CD14-positive monocyte (primary cell): Measurements from ENCODE around the gene TYMP. TPM values are rescaled to one million over a fixed set of nuclear protein-coding genes. Genes with fewer than 3 reads are reported as not detected.

ENCODE experiments used
- DNase-seq, 3 donors: peaks; one replicate each; pipeline ENCODE4 v3.0.0-alpha.2; 2011 to 2022
- H2AFZ ChIP-seq: 2 replicates; pipeline ENCODE4 v1.6.0; 2012; ENCODE audit warnings: mild to moderate bottlenecking, low read depth, low read length, inconsistent platforms; ENCODE audit not compliant: insufficient read depth, poor library complexity, severe bottlenecking
- H3K27ac ChIP-seq, 2 donors: 1 replicate in 1 of 2; 2 replicates in 1 of 2; pipeline ENCODE4 v1.5.1; 2012 to 2013; ENCODE audit warnings: low read length in 2 of 2, control low read depth in 1 of 2, inconsistent platforms in 1 of 2, low read depth in 1 of 2, mild to moderate bottlenecking in 1 of 2
- H3K27me3 ChIP-seq, 2 donors: one replicate each; pipeline versions ENCODE4 v1.6.0 to v1.6.1; 2011 to 2013; ENCODE audit warnings: low read length in 2 of 2; ENCODE audit not compliant: control insufficient read depth in 2 of 2, insufficient read depth in 2 of 2
- H3K36me3 ChIP-seq, 2 donors: replicated peaks in 1 of 2; 1 replicate in 1 of 2; 2 replicates in 1 of 2; pipeline versions ENCODE4 v1.5.1 to v1.6.1; 2012 to 2013; ENCODE audit warnings: low read length in 2 of 2, control low read depth in 1 of 2, inconsistent platforms in 1 of 2, mild to moderate bottlenecking in 1 of 2; ENCODE audit not compliant: insufficient read depth in 2 of 2, control insufficient read depth in 1 of 2
- H3K4me1 ChIP-seq, 2 donors: 1 replicate in 1 of 2; 2 replicates in 1 of 2; pipeline versions ENCODE4 v1.5.1 to v1.6.1; 2012 to 2013; ENCODE audit warnings: low read length in 2 of 2, control low read depth in 1 of 2, inconsistent platforms in 1 of 2, mild to moderate bottlenecking in 1 of 2, moderate library complexity in 1 of 2; ENCODE audit not compliant: insufficient read depth in 2 of 2, control insufficient read depth in 1 of 2
- H3K4me2 ChIP-seq: replicated peaks from 2 replicates; pipeline ENCODE3; 2012; ENCODE audit warnings: low read length, moderate library complexity, mild to moderate bottlenecking; ENCODE audit not compliant: poor library complexity, severe bottlenecking; ENCODE audit errors: extremely low read depth
- H3K4me3 ChIP-seq, 3 experiments: fragments of 200-600 bp in 1 of 3; sonication (generic) in 1 of 3; replicated peaks in 1 of 3; 1 replicate in 2 of 3; 2 replicates in 1 of 3; pipeline ENCODE4 v1.5.1; 2011 to 2013; ENCODE audit warnings: low read length in 3 of 3, mild to moderate bottlenecking in 3 of 3, control low read depth in 2 of 3, low read depth in 2 of 3, inconsistent platforms in 1 of 3, moderate library complexity in 1 of 3
- H3K79me2 ChIP-seq: 2 replicates; pipeline ENCODE4 v1.6.0; 2012; ENCODE audit warnings: mild to moderate bottlenecking, control low read depth, inconsistent platforms, low read length, moderate library complexity; ENCODE audit not compliant: insufficient read depth
- H3K9ac ChIP-seq: 2 replicates; pipeline ENCODE4 v1.6.0; 2017; ENCODE audit warnings: low read length, mild to moderate bottlenecking; ENCODE audit not compliant: insufficient read depth, poor library complexity, severe bottlenecking
- H3K9me3 ChIP-seq, 2 donors: replicated peaks in 1 of 2; 1 replicate in 1 of 2; 2 replicates in 1 of 2; pipeline versions ENCODE4 v1.5.1 to v1.6.1; 2012 to 2013; ENCODE audit warnings: low read length in 2 of 2, control low read depth in 1 of 2; ENCODE audit not compliant: control insufficient read depth in 1 of 2, insufficient read depth in 1 of 2
- H4K20me1 ChIP-seq: 2 replicates; pipeline ENCODE4 v1.6.0; 2012; ENCODE audit warnings: mild to moderate bottlenecking, low read length, control low read depth, moderate library complexity; ENCODE audit not compliant: insufficient read depth
- H3K27ac Mint-ChIP-seq, 7 donors: one replicate each; pipeline ENCODE4 v1.8.0; 2020; ENCODE audit warnings: mild to moderate bottlenecking in 7 of 7, mixed read lengths in 7 of 7, moderate library complexity in 6 of 7, inconsistent platforms in 2 of 7
- H3K27me3 Mint-ChIP-seq, 3 donors: one replicate each; pipeline ENCODE4 v1.8.0; 2021 to 2022; ENCODE audit warnings: low read depth in 3 of 3, mild to moderate bottlenecking in 3 of 3, mixed read lengths in 3 of 3, moderate library complexity in 3 of 3, inconsistent platforms in 1 of 3
- H3K36me3 Mint-ChIP-seq, 2 donors: one replicate each; pipeline ENCODE4 v1.8.0; 2020; ENCODE audit warnings: mixed read lengths in 2 of 2, inconsistent platforms in 1 of 2, mild to moderate bottlenecking in 1 of 2
- H3K4me1 Mint-ChIP-seq: one replicate; pipeline ENCODE4 v1.8.0; 2020; ENCODE audit warnings: mild to moderate bottlenecking, mixed read lengths
- H3K4me3 Mint-ChIP-seq, 2 donors: one replicate each; pipeline ENCODE4 v1.8.0; 2020; ENCODE audit warnings: mild to moderate bottlenecking in 2 of 2, mixed read lengths in 2 of 2, moderate library complexity in 1 of 2
- H3K9me3 Mint-ChIP-seq, 7 donors: one replicate each; pipeline ENCODE4 v1.8.0; 2020 to 2022; ENCODE audit warnings: mixed read lengths in 7 of 7, mild to moderate bottlenecking in 6 of 7, moderate library complexity in 6 of 7, inconsistent platforms in 2 of 7
- WGBS: methylation state at CpG from one replicate; pipeline ENCODE4 v1.1.5; 2013; ENCODE audit warnings: missing lambda C conversion rate; ENCODE audit not compliant: insufficient coverage; 5-methylcytosine and 5-hydroxymethylcytosine counted together
- intact Hi-C, 2 donors: fragments of 100-400 bp; cut with micrococcal nuclease; formaldehyde crosslinking; loops; one replicate each; pipeline versions ENCODE4 v1.15.0 to v1.15.1; 2023
- polyA plus RNA-seq, 3 donors: library from polyadenylated mRNA; depleted of rRNA in 1 of 3; unstranded in 2 of 3; stranded (reverse) in 1 of 3; fragments of 300-500 nt in 2 of 3; fragments of >200 nt in 1 of 3; fragmentation: Illumina TruSeq in 2 of 3; gene quantifications; 1 replicate in 2 of 3; 2 replicates in 1 of 3; pipeline ENCODE4 v1.2.3, GENCODE V29; 2012 to 2021
- TF ChIP-seq, protein P1 (sequence below): fragments of 200-600 bp; IDR thresholded peaks from one replicate; pipeline ENCODE4 v1.8.0; 2022; ENCODE audit warnings: antibody characterized with exemption, mild to moderate bottlenecking

TYMP gene
- polyA plus RNA-seq, 3 donors = 787 to 994 (median 955) TPM

DNA sequence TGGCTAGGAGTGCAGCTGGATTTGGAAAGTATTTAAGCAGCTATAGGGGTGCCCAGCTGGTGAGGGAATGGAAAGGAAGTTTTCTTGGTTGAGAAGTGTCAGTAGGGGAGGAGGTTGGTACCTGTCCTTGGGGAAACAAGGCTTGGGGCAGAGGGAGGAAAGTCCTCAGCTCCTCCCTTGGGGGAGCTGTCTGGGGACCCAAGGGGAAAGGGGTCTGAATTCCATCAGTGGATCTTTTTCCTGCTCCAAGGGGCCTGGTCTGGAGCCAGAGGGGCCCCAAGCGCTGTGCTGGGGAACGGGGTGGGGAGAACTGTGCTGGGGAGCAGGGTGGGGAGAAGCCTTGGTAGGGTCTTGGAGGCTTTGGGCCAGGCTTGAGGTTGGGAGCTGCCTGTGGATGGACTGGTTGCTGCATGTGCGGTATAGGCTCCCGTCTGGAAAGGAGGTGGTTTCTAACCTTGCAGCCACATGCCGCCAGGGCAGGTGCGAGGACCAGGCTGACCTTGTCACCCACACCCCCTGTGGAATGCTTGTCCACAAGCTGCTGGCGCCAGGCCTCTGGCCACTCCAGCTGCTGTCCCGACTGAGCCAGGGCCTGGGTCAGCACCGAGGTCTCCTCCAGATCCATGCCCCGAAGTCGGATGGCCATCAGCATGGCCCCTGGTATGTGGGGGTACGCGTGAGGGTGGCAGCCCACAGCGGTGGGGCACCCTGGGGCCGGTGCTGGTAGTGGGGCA lies 963 bp downstream of the TYMP start:
- Mint-ChIP-seq H3K27ac (peak overlapping the region; percentile 94 to 100 (median 97)), H3K36me3 (peaks cover 29 to 35% of the 10 kb centered on the region in 2 donors), H3K4me1 (peaks cover 44% of the 10 kb centered on the region), H3K9me3 (no peaks in the 10 kb centered on the region), H3K4me3 (peak overlapping the region; percentile 91 to 95), H3K27me3 (no peaks in the 10 kb centered on the region)
- H4K20me1 ChIP-seq = peaks cover 58% of the 10 kb centered on the region
- H3K4me1 ChIP-seq = peaks cover 61 to 85% of the 10 kb centered on the region in 2 donors
- no peaks in the 10 kb centered on the region for H3K27me3 ChIP-seq
- H3K27ac ChIP-seq = peak overlapping the region; percentile 100
- peaks cover 20 to 26% of the 10 kb centered on the region in 2 donors for H3K36me3 ChIP-seq
- peak overlapping the region; percentile 100 for H3K9ac ChIP-seq
- 53% methylated on average over 6 of the region's 15 CpGs for WGBS
- no peak overlapping the region for H2AFZ ChIP-seq
- H3K79me2 ChIP-seq = peaks cover 89% of the 10 kb centered on the region
- no peaks in the 10 kb centered on the region for H3K9me3 ChIP-seq
- DNase-seq = no peak
- H3K4me3 ChIP-seq = peak overlapping the region; percentile 72 to 99 (median 73)
- TF ChIP-seq, protein P1, sequence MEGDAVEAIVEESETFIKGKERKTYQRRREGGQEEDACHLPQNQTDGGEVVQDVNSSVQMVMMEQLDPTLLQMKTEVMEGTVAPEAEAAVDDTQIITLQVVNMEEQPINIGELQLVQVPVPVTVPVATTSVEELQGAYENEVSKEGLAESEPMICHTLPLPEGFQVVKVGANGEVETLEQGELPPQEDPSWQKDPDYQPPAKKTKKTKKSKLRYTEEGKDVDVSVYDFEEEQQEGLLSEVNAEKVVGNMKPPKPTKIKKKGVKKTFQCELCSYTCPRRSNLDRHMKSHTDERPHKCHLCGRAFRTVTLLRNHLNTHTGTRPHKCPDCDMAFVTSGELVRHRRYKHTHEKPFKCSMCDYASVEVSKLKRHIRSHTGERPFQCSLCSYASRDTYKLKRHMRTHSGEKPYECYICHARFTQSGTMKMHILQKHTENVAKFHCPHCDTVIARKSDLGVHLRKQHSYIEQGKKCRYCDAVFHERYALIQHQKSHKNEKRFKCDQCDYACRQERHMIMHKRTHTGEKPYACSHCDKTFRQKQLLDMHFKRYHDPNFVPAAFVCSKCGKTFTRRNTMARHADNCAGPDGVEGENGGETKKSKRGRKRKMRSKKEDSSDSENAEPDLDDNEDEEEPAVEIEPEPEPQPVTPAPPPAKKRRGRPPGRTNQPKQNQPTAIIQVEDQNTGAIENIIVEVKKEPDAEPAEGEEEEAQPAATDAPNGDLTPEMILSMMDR = no peak
- intact Hi-C loops = loop anchor here (1.0 to 5.0 kb wide), 4 partner anchors 13 to 93 kb away; partner anchors contain the start of genes CHKB (in 2 of the 2) and SYCE3 (in 1 of the 2)
- H3K4me2 ChIP-seq = peak overlapping the region; percentile 95

DNA sequence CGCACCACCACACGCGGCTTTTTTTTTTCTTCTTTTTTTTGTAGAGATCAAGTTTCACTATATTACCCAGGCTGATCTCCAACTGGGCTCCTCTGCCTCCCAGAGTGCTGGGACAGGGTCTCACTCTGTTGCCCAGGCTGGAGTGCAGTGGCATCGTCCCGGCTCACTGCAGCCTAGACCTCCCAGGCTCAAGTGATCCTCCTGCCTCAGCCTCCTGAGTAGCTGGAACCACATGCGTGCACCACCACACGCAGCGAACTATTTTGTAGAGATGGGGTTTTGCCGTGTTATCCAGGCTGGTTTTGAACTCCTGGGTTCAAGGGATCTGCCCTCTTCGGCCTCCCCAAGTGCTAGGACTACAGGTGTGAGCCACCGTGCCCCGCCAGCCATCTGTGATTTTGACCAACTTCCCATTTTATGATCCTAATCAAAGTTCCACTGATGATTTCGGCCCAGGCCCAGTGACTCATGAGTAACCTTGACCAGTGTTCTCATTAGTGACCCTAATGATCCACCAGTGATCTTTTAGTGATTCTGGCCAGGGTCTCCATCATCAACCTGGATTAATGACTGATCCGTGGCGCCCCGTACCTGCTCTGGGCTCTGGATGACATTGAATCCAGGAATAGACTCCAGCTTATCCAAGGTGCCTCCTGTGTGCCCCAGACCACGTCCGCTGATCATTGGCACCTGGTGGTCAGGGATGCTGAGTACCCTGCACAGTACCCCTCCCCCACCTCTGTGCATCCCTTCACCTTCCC lies 1.7 kb downstream of the TYMP start:
- intact Hi-C loops = loop anchor here (2.0 to 5.0 kb wide), 5 partner anchors 19 to 94 kb away; partner anchors contain the start of genes CHKB (in 2 of the 2), NCAPH2 (in 2 of the 2) and SYCE3 (in 2 of the 2)
- no peaks in the 10 kb centered on the region for H3K9me3 Mint-ChIP-seq
- no peak overlapping the region for H2AFZ ChIP-seq
- DNase-seq = peak in 2 of 3 donors; percentile 48 to 57
- H3K4me1 ChIP-seq = peaks cover 53 to 81% of the 10 kb centered on the region in 2 donors
- peaks cover 66% of the 10 kb centered on the region for H4K20me1 ChIP-seq
- no peaks in the 10 kb centered on the region for H3K9me3 ChIP-seq
- H3K4me3 ChIP-seq = peak overlapping the region; percentile 72 to 99 (median 73)
- H3K4me3 Mint-ChIP-seq = peak overlapping the region; percentile 91 to 95
- peaks cover 27 to 34% of the 10 kb centered on the region in 2 donors for H3K36me3 ChIP-seq
- peaks cover 86% of the 10 kb centered on the region for H3K79me2 ChIP-seq
- H3K27ac ChIP-seq = peak overlapping the region; percentile 100
- no peaks in the 10 kb centered on the region for H3K27me3 Mint-ChIP-seq
- peaks cover 36 to 42% of the 10 kb centered on the region in 2 donors for H3K36me3 Mint-ChIP-seq
- H3K4me1 Mint-ChIP-seq = peaks cover 36% of the 10 kb centered on the region
- H3K27ac Mint-ChIP-seq = peak overlapping the region; percentile 94 to 100 (median 97)
- H3K27me3 ChIP-seq = no peaks in the 10 kb centered on the region
- whole genome bisulfite sequencing = 84% methylated on average over 13 of the region's 18 CpGs
- peak overlapping the region; percentile 100 for H3K9ac ChIP-seq
- TF ChIP-seq, protein P1 = no peak
- peak overlapping the region; percentile 95 for H3K4me2 ChIP-seq
